Endothelial cell of hepatic sinusoid (primary cell): ENCODE measurements around the gene PTPRD.

Experiments used
- in situ Hi-C: cut with HindIII; loops from 2 replicates; pipeline ENCODE4 v1.10.0; 2017; ENCODE audit warnings: low sequenced_read_pairs

PTPRD gene

DNA sequence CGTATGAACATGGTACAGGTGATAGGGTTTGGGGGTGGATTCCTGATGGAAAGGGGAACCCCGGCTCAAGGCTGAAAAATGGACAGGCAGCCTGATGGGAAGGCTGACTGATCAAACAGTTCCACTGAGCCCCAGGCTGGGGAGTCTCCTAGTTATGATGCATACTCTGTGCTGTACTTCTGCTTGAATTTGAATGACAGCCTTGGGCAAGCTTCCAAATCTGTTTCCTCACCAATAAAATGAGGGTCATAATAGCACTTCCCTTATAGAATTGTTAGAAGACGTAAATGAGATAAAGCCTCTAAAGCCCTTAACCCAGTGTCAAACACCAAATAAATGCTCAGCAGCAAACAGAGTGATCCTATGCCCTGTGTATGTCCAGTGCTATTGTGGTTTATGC lies 2334.8 kb downstream of the PTPRD start:
- in situ Hi-C loops: no loop called here

DNA sequence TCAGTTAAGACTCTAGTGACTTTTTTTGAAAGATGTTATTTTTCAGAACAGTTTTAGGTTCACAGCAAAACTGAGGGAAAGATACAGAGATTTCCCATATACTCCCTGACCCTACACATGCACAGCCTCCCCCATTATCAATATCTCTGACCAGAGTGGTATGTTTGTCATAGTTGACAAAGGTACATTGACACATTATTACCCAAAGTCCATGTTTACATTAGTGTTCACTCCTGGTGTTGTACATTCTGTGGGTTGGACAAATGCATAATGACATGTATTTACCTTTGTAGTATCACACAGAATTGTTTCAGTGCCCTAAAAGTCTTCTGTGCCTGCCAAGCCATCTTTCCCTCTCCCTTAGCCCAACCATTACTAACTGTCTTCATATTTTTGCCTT lies 2342.6 kb downstream of the PTPRD start:
- in situ Hi-C loops: no loop called here

GRCh38 chr9:8268881-8269280 lies 2343.9 kb downstream of the PTPRD start:
- in situ Hi-C loops: no loop called here

- in situ Hi-C loops: no loop called here
Observed at GRCh38 chr9:8268216-8268878, 2344.5 kb downstream of the PTPRD start.

GRCh38 chr9:8267636-8268035 lies 2345.2 kb downstream of the PTPRD start:
- in situ Hi-C loops: no loop called here

DNA sequence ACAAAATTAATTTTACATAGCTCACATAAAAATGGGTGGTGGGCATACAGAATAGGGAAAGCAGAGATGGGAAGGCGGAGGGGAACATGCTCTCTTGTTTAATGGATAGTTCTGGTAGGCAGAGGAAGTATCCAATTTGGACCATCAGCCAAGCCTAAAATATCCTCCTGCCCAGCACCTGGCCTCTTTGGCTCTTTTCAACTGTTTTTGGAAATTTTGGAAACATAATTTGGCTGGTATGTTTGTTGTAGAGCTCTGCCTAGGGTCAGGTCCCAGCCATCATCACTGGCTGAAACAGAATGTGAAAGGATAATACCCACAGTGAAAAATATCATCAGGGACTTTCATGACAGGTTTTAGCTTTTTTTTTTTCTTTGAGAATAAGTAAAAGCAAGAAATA lies 2345.9 kb downstream of the PTPRD start:
- in situ Hi-C loops: no loop called here

DNA sequence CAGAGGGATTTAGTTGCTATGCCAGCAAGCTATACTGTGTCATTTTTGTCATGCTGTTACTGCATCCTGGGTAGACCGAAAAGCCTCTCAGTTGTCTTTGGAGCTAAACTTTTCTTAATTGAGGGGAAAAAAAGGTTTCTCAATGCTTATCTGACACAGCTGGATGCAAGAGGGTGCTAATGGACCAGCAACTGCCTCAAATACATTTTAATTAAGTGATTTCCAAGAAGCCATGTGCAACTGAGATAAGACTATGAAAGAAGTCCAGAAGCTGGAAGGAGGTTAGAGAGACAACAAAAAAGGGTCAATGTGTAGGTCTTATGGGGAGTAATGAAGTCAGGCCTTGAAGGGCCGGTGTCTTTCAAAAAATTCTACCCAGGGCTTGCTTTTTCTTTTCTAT lies 2347.5 kb downstream of the PTPRD start:
- in situ Hi-C loops: no loop called here
